KOPT-K1 (cell line): ENCODE data around the gene NAA20.

ENCODE experiments used
- H3K27ac ChIP-seq: fragments of 200-600 bp; sonication (generic); 2 replicates; pipeline ENCODE4 v1.5.1; 2016; ENCODE audit warnings: antibody characterized with exemption, mild to moderate bottlenecking, low read depth, low read length; ENCODE audit not compliant: poor library complexity, severe bottlenecking
- H3K36me3 ChIP-seq: fragments of 200-600 bp; sonication (generic); 2 replicates; pipeline ENCODE4 v1.5.1; 2017; ENCODE audit warnings: antibody characterized with exemption, mild to moderate bottlenecking, low read length, moderate library complexity; ENCODE audit not compliant: insufficient read depth
- H3K9me3 ChIP-seq: fragments of 200-600 bp; sonication (generic); 2 replicates; pipeline ENCODE4 v1.5.1; 2017; ENCODE audit warnings: antibody characterized with exemption, low read length, mild to moderate bottlenecking; ENCODE audit not compliant: insufficient read depth, poor library complexity, severe bottlenecking

NAA20 gene

DNA sequence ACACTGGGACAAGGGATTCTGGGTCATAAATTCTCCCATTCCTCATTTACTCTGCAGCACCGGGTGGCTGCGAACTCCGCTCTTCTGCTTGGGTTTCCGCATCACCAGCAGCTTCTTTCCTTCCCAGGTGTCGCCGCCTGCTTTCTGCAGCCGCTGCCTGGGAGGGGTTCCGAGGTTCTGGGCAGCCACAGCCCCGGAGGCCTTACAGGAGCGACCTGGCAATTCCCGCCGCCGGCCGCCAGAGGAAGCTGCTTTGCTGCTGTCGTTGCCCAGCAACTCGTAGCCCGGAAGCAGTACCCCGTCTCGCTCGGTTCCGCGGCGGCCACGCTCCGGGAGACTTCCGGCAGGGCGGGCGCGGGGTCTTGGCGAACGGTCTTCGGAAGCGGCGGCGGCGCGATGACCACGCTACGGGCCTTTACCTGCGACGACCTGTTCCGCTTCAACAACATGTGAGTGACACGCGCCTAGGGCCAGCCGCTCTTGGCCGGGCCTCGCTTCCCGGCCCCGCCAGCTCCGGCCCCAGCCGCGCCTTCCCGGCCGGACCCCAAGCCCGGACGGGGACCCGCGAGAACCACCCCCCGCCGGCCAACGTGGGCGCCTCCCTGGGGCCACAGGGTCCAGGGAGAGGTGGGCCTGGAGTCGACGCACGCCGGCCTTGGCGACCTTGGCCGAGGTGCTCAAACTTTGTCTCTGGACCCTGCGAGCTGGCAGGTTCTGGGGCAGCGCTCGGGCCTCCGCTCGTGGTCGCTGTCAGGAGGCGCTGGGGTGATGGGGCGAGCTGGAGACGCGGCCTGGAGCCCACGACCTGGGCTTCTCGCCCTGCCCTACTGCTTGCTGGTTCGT, at the start of gene NAA20:
Gene NAA20, plus strand, starts transcription at position 362 of the 843 bp plus-strand sequence. Its CDS starts 35 bp downstream, at position 397.
- Histone ChIP-seq H3K36me3 (peaks cover 28% of the 10 kb centered on the region), H3K9me3 (no peaks in the 10 kb centered on the region), H3K27ac (peak within 1 kb of the TSS; percentile 67)

- H3K9me3 ChIP-seq = no peaks in the 10 kb centered on the region
- H3K36me3 ChIP-seq = no peaks in the 10 kb centered on the region
- H3K27ac ChIP-seq = no peak overlapping the region
Observed at GRCh38 chr20:19967445-19967844, 49.7 kb upstream of the NAA20 start.

DNA sequence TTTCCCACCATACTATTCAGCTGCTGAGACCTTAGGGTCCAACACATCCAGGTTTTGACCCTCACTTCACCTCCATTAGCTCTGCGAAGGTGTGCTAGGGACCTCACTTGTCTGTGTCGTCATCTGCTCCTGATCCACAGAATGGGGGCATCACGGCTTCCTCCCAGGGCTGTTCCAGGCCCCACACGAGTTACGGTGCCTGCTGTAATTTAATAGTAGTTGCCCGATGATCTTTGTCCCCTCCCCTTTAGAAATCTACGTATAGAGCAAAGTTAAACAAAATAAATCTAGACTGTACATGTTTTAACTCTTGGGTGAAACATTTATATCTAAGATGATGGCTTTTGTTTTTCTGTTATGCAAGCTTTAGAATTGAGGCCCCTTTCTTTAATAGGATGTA, 49.1 kb upstream of the NAA20 start:
- no peaks in the 10 kb centered on the region for H3K9me3 ChIP-seq
- no peak overlapping the region for H3K27ac ChIP-seq
- no peaks in the 10 kb centered on the region for H3K36me3 ChIP-seq

- no peak overlapping the region for H3K27ac ChIP-seq
- H3K9me3 ChIP-seq = no peaks in the 10 kb centered on the region
- no peaks in the 10 kb centered on the region for H3K36me3 ChIP-seq
Observed at GRCh38 chr20:19968466-19969073, 48.6 kb upstream of the NAA20 start.

GRCh38 chr20:19969106-19969505, 48.1 kb upstream of the NAA20 start:
- H3K36me3 ChIP-seq = no peaks in the 10 kb centered on the region
- no peak overlapping the region for H3K27ac ChIP-seq
- no peaks in the 10 kb centered on the region for H3K9me3 ChIP-seq

DNA sequence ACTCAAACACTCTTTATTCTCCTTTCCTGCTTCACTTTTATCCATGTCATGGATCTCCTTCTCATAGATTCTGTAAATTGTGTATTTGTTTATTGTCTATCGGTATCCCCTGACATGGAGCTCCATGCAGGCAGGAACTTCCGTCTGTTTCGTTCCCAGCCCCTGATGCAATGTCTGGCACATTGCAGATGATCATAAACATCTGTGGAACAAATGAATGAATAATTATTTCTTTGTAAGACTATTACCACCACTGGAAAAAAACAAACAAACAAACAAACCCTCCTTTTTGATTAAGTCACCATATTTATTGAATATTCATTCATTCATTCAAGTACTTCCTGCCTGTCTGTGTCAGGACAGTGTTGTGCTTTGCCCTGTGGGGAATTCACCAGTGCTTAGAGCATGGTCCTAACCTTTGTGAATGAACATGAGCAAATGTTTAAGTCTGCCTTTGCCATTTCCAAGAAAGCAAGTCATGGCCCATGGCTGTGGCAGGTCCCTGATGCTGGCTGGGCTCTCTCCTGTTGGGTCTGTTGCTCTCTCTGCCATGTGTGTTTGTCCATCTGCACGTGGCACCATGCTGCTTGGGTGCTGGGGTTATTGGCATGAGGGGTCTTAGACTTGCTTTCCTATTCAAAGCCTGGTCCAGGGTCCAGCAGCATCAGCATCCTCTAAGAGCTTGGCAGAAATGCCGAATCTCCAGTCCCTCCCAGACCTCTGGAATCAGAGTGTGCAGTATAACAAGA, 47.5 kb upstream of the NAA20 start:
- Histone ChIP-seq H3K36me3 (no peaks in the 10 kb centered on the region), H3K27ac (no peak overlapping the region), H3K9me3 (no peaks in the 10 kb centered on the region)

- Histone ChIP-seq H3K27ac (no peak overlapping the region), H3K36me3 (no peaks in the 10 kb centered on the region), H3K9me3 (no peaks in the 10 kb centered on the region)
Observed at GRCh38 chr20:19970256-19970765, 46.9 kb upstream of the NAA20 start.

DNA sequence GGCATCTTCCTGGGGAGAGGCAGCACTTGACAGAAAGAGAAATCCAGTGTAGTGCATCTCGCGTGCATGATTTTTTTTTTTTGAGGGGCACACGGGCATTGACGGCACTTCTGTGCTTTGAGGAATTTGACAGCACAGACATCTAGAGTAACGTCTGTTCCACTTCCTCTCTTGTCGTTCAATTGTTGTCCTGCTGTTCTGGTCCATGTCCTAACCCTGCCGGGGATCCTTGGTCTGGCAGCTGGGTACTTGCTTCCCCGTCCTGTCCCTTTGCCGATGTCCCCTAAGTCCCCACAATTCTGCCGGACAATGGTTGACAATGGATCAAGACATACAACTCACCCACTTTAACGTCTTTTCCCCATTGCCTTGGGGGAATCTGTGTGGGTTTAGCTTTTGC, 46.0 kb upstream of the NAA20 start:
- Histone ChIP-seq H3K27ac (no peak overlapping the region), H3K9me3 (no peaks in the 10 kb centered on the region), H3K36me3 (no peaks in the 10 kb centered on the region)

DNA sequence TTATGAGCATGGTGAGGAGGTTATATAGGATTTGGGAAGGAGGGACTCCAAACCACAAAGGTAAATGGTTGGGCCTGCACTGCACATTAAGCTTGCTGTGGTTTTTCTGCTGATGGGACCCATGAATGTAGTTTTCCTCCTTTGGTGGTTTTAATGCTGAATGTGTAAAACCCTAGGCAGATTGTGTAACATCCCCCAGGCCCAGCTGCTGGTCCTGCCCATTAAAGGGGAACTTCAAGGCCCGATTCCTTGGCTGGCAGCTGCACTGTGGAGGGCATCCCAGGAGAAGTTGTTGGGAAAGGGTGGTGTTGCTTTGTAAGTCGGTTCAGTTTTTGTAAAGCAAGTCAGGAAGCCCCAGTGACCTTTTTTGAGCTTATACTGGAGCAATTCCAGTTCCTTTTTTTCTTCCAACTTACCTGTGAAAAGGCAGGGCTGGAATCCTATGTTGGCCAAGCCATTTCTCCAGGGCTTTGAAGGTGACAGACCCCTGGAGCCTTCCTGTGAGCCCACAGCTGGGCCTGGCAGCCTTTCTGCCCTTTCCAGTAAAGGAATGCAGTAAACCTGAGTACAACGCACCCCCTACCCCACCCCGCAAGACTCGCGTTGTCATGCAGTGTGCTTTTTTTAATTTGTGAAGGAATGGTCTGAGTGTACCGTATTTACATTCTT, 43.1 kb upstream of the NAA20 start:
- H3K36me3 ChIP-seq = no peaks in the 10 kb centered on the region
- H3K27ac ChIP-seq = no peak overlapping the region

GRCh38 chr20:19974630-19975435, 42.3 kb upstream of the NAA20 start:
- Histone ChIP-seq H3K27ac (no peak overlapping the region), H3K36me3 (no peaks in the 10 kb centered on the region)

More for the DNA sequence above, 43.1 kb upstream of the NAA20 start:
- no peaks in the 10 kb centered on the region for H3K9me3 ChIP-seq

GRCh38 chr20:19975436-19975799, 41.7 kb upstream of the NAA20 start:
- Histone ChIP-seq H3K36me3 (no peaks in the 10 kb centered on the region), H3K9me3 (no peaks in the 10 kb centered on the region), H3K27ac (no peak overlapping the region)

More at GRCh38 chr20:19974630-19975435, 42.3 kb upstream of the NAA20 start:
- H3K9me3 ChIP-seq = no peaks in the 10 kb centered on the region

DNA sequence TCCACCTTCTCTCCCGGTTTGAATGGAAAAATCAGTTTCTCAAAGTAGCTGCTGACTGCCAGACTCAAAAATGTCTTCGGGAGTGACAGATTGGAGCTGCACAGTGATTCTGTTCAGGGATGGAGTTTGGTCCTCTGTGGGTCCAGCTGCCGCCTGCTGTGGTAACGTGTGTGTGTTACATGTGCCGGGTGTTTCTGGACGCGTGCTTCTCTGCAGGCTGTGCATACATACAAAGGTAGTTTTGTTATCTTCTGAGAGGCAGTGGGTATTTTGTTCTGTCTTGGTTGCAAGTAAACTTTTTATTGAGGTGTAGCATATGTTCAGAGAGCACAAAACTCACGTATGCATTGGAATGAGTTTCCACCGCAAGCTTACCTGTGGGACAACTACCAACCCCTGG, 41.3 kb upstream of the NAA20 start:
- no peaks in the 10 kb centered on the region for H3K9me3 ChIP-seq
- no peaks in the 10 kb centered on the region for H3K36me3 ChIP-seq
- H3K27ac ChIP-seq = no peak overlapping the region

DNA sequence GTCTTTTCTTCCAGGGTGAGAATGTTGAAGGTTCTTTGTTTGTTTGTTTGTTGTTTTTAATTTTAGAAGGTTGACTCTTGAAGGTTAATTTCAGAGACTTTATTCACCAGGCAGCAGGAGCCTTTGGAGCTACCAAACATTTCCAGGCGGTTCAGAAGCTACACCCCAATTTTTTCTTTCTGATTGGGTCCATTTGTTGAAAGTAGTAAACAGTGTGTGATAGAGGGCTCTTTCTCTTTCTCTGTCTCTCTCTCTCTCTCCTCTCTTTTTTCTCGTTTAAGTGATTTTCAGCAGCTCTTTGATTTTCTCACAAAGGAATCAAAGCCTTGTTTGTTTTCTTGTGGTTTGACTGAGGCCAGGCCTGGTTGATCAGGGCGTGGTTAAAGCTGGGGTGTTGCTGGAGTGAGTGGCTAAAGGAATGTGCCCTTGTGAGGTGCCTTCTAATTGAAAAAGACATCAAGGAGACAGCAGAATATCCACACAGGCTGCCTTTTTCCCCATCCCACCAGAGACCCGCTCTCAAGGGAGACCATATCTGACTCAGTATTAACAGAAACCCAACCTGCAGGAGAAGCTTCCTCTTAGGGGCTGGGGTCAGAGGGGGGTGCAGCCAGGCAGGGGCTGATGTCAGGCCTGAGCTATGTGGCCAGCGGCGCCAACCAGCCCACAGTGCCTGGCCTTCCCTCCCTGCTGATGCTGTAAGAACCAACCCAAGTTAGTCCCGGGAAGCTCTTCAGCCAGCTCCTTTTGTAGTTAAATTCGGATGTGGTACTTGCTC, 40.4 kb upstream of the NAA20 start:
- H3K9me3 ChIP-seq = no peaks in the 10 kb centered on the region
- no peaks in the 10 kb centered on the region for H3K36me3 ChIP-seq
- H3K27ac ChIP-seq = no peak overlapping the region
